GM21529 (cell line): ENCODE results near the gene ENTHD1.
"Not testable (repeated sequence)": the region's sequence is repeated elsewhere in the genome, so short reads cannot be mapped to it uniquely, and the experiment has no call there.

Experiments
- ATAC-seq: cut with Tn5 transposase; IDR thresholded peaks from one replicate; pipeline ENCODE4 v1.9.1; 2021; ENCODE audit not compliant: unreplicated experiment

The ENTHD1 gene

DNA sequence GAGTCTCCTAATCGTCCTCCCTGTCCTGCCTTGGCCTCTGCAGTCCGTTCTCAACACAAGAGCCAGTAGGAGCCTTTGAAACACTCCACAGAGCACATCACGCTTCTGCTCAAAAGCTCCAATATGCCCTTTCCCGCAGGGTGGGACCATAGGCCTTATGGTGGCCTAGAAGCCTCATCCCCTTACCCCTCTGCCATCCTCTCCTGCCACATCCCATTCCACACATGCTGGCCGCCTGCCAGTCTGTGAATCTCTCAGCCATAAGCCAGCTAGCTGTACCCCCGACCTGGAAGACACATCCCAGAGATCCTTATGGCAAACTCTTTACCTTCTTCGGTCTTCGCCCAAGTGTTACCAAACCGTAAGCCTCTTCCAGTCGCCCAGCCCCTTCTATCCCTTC lies 157.8 kb downstream of the ENTHD1 start:
- ATAC-seq: no peak

DNA sequence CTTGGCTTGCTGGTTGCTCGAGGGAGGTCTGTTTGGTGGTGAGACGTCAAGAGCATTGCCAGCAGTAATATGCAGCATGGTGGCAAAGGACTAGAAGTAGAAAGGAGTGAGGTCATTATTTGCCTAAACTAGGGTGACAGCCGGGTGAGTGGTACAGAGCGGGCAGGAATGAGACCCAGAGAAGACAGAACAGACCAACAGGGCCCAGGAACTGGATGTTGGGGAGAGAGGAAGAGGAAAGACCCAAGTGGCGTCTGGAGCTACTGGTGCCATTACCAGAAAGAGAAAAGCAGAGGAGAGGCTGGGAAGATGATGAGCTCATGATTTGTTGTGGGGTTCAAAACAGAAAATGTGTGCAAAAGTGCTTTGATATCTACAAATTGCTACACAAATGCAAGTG lies 158.7 kb downstream of the ENTHD1 start:
- no peak for ATAC-seq

DNA sequence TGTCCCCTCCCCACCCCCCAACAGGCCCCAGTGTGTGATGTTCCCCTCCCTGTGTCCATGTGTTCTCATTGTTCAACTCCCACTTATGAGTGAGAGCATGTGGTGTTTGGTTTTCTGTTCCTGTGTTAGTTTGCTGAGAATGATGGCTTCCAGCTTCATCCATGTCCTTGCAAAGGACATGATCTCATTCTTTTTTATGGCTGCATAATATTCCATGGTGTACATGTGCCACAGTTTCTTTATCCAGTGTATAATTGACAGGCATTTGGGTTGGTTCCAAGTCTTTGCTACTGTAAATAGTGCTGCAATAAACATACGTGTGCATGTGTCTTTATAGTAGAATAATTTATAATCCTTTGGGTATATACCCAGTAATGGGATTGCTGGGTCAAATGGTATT lies 159.5 kb downstream of the ENTHD1 start:
- not testable (repeated sequence) for ATAC-seq

DNA sequence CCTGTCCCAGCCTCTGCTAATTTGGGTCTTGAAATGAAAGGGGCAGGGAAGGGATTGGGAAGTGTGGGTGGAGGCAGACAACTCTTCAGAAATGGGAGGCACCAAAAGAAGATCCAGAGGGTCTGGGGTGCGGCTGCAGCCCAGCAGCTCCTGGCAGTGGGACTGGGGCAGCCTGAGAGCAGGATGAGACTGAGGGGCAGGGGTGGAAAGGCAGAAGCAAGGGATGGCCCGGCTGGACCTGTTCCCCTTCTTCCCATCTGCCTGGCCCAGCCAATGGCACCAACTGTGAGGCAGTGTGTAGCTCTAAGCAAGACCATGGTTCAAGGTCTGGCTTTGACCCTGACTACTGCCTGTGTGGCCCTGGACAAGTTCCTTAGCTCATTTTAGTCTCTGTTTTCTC lies 160.4 kb downstream of the ENTHD1 start:
- no peak for ATAC-seq

DNA sequence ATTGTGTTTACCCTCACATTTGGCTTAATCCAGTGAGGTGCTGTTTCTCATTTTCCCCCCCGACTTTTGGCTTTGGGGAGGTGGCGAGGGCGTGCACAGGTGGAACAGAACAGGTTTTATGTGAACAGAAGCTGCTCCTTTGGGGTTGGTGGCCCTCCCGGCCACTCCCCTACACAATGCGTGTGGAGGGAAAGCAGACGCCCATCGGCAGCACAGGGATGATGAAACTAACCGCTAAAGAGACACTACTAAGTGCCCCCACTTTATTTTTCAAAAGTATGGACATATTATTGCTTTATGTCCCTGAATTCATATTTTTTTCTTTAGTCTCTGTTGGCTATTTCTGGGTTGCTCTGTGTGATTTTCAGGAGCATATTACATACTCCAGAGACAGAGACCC lies 160.9 kb downstream of the ENTHD1 start:
- ATAC-seq: no peak

DNA sequence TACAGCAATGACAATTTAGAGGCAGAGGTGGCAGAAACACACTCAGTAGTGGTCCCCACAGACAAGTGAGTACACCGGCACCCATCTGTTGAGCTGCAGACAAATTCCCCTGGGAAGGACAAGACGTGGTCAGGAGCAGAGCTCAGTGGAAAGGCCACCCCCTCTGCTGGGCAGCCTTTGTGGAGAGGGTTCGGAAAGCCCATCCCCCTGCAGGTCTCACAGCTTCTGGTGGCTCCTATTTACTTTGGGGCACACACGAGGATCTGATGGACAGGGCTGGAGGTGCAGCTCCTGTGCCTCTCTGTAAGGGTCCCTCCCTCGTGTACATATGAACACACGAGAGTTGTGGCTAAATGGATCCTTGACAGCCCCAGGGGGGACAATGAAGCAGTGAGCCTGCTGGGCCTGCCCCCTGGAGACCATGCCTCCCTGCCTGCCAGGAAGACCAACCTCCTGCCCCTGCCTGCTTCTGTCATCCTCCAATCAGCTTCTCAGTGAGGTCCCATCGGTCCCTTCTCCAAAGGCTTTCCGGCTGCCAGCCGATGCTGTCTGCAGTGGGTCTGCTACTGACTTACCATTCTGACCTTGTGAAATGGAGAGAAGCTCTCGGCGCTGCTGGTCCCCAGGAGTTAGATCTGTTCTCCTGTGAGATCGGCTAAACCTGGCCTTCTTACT lies 161.5 kb downstream of the ENTHD1 start:
- no peak for ATAC-seq

DNA sequence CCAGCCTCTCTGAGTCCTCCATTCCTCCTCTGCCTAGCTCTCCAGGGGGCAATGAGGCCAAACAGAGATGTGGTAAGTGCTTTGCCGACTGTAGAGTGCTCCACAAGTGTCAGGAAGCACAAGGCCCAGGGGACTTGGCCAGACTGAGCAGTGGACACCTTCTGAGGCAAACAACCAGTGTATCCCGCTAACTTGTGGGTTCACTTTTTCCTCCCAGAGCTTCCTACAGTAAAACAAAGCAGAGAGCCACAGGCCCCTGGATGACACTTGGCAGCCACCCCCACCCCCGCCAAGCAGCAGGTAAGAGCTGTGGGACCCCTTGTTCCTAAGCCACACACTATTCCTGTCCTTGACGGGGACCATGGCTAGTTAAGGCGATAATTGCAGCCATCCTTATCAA lies 162.1 kb downstream of the ENTHD1 start:
- ATAC-seq: no peak

DNA sequence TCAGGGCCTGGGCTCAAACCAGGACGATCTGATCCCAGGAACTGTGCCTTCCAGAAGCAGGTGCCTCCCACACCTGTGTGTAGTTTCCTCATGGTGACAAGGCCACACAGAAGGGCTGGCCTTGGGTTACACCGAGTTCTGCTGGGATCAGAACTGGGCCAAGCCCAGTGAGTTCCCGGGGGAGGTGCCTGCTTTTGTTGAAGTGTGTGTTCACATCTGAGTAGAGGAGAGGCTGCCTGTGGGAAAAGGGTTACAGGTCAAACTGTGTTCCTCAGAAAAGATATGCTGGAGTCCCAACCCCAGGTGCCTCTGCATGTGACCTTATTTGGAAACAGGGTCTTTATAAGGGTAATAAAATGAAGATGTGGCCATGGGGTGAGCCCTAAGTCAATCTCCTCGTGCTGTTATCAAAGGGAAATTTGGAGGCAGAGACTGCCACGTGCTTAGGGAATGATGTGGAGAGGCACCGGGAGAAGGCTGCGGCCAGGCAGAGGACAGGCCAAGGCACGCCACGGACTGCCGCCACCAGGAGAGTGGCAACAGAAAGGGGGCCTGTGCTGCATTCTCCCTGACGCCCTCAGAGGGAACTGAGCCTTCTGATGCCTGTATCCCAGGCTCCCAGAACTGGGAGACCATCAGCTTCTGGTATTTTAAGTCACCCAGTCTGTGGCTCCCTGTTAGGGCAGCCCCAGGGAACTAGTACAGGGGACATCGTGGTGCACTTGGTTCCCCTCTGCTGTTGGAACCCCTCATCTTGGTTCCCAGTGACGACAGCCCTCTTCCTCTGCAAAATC lies 164.2 kb downstream of the ENTHD1 start:
- no peak for ATAC-seq

DNA sequence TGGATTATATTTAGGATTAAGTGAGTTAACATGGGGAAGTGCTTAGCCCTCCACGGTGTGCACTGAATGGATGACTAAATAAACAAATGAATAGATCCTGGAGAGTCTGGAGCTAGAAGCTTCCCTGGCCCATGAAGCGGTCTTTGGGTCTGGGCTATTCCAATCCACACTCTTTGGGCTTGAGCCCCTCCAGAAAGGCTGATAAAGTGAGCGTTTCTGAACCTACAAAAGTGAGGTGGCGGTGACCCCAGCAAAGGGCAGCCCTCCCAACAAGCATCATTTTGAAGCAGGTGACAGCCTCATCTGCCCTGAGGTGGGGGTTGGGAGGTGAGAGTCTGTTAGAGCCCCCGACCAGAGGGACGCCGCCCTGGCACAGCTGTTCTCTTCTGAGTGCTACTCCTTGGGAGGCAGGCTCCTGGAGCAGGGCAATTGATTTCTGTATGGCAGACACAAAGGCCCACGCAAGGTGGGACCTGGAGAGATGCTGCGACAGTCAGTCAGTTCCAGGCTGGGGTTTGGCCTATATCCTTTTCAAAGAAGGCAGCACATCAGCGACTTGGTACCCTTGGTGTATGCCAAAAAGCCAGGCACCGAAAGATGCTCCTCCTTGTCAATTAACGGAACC lies 165.2 kb downstream of the ENTHD1 start:
- ATAC-seq: no peak

DNA sequence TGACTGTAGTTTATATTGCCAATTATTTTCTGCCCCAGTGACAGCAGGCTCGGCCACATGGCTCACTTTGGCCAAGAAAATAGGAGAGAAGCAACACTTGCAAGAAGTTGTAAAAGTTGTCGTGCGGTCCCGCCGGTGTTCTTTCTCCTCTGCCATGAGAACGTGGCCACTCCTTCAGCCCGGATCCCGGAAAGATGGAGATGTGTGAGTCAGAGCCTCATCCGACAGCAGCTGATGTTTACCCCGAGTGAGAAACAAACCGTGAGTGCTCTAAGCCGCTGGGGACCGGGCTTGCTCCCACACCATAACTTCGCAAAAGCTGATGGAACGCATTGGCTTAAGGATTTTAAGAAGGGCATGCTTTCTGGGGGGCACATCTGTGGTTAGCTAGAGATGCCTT lies 166.0 kb downstream of the ENTHD1 start:
- no peak for ATAC-seq

DNA sequence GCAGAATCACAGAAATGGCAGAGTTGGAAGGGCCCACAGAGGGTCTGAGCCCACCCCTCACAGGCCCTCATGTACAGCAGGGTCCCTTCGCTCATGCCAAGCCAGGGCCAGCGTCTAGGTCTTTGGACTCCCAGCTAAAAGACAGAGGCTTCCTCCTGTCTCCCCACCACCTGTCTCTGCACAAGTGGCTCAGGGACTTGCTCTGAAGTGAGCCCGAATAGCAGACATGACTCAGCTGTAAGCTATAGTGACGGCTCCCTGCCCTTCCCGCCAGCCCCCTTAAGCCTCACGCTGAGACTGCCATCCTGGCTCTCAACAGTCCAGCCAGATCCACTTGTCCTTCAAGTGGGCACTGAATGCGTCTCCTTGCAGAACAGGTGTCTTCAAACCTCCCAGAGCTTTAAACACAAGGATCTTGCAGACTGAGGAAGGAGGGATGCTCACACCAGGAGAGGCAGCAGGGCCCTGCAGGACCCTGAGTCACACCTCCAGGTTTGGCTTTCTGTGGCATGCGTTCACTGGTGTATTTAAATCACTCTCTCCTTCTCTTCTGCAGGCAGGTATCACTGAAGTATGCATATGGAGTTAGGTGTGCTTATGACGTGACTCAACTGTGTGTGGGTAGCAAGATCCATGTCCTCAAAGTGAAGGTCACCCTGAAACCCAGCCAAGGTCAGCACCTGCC lies 168.1 kb downstream of the ENTHD1 start:
- no peak for ATAC-seq

DNA sequence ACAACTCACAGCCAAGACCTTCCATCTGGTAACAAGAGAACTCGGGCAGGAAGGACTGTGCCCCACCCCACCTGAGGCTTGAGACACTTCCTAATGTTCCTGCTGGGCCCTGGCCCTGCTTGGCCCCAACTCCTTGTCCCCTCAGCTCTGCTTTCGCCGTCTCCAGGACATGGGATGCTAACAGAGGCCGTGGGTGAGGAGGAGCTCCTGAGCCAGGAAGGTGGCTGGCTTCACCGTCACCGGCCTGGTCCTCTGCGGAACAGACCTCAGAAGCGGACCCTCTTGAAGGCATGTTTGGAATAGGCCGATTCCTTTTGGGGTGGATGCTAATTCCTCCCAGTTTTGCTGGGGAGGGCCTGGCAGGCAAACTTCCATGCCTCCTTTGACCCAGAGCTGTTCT lies 168.7 kb downstream of the ENTHD1 start:
- no peak for ATAC-seq

DNA sequence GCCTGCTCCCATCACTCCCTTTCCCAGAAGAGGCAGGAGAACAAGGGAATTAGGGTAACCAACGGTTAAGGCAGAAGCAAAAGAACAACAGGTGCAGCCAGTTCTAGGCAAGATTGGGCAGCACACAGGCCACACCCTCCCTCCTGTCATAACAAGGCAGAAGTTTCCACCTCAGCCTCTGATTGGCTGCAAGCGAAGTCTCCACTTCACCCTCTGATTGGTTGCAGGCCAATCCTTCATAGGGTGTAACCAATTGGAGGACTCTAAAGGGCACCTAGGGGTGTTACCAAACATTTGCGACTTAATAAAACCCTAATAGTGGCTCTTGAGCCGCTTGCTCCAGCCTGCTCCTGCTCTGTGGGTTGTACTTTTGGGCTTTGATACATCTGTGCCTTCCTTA lies 169.2 kb downstream of the ENTHD1 start:
- no peak for ATAC-seq

DNA sequence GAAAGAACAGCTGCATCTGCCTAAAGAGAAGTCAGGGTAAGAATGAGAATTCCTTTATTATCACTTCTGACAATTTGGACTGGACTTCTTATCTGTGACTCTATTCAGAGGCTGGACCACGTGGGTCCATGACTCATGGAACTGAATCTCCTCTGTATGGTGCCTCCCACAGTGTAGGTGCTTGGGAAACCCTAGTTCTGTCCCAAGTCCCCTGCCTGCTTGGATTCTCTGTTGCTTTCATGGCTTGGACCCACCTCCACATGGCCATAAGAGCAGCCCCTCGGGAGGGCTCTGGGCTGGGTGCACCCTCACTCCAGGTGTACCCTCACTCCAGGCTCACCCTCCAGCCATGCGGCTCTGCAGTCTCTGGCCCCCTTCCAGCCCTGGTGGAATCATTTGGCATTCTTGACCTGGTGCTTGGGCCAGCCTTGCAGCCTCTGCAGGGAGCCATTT lies 169.6 kb downstream of the ENTHD1 start:
- ATAC-seq: no peak

DNA sequence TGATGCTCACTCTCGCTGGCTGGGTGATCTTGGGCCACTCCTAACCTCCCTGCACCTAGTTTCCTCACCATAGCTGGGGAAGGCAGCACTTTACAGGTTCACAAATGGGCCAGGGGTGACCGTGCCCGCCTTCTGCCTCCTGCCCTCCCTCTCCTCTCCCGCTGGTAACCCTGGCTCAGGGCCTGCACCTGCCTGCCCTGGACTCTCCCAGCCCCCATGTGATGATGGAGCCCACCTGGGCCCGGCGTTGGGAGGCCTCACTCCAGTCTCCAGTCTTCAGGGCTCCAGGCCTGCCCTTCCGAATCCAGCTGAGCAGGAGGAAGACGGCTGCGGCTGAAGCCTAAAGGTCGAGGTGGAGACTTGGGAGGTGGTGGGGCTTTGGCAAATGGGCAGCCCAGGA lies 170.1 kb downstream of the ENTHD1 start:
- ATAC-seq: no peak

DNA sequence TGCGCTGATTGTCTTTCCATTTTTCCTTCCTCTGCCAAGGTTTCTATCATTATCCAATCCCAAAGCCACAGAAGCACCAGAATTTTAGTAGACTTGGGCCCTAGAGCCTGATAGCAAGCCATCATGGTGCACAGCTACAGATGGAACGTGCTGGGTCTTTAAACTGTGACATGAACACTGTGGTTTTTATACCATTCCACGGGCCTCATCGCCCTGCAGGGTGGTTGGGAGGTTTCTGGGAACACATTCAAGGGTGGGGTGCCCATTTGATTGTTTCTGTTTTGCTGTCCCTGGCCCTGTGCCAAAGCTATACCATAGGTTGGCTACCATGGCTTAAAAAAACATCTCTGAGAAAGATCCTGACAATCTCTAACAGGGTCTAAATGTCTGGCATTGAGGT lies 171.1 kb downstream of the ENTHD1 start:
- no peak for ATAC-seq

DNA sequence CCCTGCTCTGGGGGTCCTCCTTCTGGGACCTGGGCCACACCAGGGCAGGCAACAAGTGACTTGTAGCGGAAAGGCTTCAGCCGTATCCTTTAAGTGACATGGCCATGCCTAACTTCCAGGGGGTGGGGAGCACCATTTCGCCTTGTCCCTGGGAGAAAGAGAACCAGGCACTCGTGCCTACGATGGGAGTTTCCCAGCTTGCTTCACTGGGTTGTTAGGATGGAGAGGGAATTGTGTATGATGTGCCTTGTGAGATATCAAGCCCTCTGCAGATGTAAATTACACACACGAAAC lies 171.6 kb downstream of the ENTHD1 start:
- ATAC-seq: no peak

DNA sequence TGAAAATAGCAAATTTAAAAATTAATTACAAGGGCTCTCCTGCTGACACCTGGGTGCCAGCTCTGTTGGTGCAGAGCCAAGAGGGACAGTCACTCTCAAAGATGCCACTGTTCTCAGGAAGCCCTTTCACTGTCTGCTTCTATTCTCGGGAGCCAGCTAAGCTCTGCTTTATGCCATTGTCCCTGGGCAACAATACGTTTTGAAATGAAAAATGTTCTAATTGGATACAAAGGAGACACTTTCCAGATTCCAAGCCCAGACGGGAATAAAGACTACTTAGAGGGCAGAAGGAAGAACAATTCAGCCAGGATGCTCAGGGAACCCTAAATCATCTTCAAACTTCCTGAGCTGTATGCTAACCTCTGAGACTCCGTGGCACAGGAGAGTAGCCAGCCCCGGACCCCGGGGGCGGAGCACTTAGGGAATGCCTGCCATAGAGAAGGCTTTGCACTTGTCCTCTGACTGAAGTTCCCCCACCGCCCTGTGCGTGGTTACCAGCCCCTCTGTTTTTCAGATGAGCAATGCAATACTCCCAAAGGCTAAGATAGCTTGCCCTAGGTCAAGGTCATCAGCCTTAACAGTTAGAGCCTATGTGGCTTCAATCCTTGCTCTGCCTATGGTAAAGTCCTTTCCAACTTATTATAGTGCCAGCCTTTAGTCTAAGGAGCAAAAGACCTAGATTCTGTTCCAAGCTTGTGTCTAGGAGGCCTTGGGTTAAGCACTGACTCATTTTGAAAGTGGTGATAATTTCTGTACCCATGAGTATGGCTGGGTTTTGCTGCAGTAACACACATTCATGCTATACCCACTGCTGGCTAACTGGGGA lies 172.1 kb downstream of the ENTHD1 start:
- ATAC-seq: no peak

DNA sequence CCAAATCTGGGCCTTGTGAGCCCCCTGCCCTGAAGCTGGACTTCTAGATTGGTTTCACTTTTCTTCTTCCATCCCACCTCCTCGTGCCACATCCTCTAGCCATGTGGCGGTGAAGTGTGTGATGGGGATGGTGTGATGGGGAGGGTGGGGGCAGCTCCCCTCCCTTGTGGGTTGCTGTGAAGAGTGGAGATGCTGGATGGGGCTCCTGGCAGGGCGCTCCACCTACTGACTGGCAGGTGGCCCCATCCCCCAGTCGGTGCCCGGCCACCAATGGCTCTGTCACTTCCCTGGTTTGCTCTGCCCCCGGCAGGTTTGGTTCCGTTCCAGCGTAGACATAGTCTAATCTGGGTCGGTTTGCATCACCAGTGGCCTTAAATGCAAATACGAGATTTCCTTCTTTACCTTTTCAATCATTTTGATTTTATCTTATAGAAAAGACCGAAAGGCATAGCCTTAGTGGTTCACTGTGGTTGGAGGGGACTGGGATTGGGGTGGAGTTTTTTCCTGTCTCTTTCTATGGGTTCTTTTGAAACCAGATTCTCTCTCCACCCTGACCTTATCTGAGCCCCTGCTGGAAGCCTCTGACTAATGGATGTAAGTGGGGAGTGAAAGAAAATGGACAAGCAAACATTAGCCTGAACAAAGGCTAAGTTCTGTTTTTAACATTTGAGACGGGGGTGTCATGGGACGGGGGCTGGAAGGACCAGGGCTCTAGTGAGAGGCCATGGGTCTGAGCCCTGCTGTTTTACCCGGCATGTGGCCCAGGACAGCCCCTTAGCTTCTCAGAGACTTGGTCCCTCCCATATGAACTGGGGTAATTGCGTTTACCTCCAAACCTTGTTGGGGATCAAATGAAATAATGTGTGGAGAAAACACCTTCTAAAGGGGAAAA lies 173.8 kb downstream of the ENTHD1 start:
- ATAC-seq: no peak

DNA sequence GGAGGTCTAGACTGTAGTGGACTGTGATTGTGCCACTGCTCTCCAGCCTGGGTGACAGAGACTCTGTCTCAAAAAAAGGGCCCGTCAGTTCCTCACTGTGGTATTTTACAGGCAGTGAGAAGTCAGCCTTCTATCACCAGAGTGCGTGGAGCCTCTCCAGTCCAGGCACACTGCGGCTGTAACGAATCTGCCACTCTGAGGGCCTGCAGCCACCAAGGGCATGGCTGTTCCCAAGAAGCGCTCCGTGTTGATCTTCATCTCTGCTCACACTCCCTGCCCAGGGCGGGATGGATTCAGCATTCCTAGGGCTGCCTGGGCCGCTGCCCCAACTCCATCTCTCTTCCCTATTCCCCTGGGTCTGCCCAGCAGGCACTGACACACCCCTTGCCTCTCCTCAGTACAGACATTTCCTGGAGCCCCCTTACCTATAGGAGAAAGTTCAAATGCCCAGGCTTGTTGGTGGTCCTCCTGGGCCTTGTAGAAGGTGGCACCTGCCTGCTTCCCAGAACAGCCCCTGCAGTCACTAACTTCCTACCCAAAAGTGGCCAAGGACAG lies 174.6 kb downstream of the ENTHD1 start:
- ATAC-seq: no peak
